C4-2B (cell line): ENCODE data around the gene MAN1A1.

Experiments used
- ZFX ChIP-seq: fragments of 450-650 bp; IDR thresholded peaks from 2 replicates; pipeline ENCODE4 v1.6.1; 2017
- TF ChIP-seq, protein P1 (sequence below): fragments of 450-650 bp; conservative IDR thresholded peaks from 2 replicates; pipeline ENCODE4 v1.5.1; 2017; ENCODE audit warnings: mild to moderate bottlenecking

DNA sequence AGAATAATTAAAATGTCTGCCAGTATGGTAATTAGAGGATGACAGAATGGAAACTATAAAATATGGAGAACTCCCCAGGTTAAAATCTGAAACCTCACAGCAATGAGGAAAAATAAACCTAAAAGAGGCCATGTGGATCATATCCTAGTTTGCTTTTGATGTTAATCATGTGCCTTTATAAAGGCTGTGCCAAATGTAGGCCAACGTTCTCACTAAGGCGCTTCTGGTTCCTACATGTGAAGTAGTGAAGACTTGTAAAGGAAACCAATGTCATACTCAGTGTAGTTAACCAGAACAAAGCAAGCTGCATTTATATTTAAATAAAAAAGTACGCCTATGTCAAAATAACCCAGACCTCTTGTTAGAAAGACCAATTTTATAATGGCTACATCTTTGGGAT, 157.4 kb downstream of the MAN1A1 start:
- TF ChIP-seq, protein P1, sequence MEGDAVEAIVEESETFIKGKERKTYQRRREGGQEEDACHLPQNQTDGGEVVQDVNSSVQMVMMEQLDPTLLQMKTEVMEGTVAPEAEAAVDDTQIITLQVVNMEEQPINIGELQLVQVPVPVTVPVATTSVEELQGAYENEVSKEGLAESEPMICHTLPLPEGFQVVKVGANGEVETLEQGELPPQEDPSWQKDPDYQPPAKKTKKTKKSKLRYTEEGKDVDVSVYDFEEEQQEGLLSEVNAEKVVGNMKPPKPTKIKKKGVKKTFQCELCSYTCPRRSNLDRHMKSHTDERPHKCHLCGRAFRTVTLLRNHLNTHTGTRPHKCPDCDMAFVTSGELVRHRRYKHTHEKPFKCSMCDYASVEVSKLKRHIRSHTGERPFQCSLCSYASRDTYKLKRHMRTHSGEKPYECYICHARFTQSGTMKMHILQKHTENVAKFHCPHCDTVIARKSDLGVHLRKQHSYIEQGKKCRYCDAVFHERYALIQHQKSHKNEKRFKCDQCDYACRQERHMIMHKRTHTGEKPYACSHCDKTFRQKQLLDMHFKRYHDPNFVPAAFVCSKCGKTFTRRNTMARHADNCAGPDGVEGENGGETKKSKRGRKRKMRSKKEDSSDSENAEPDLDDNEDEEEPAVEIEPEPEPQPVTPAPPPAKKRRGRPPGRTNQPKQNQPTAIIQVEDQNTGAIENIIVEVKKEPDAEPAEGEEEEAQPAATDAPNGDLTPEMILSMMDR: no peak
- no peak for TF ChIP-seq ZFX
